NOMO-1 (cell line): ENCODE measurements around the gene SLC12A7.
"Not testable (repeated sequence)": the region's sequence is repeated elsewhere in the genome, so short reads cannot be mapped to it uniquely, and the experiment has no call there.

Experiments used
- DNase-seq, 2 experiments: peaks; one replicate each; lab custom pipeline; 2025; ENCODE audit not compliant: unreplicated experiment in 2 of 2; lab: John Stamatoyannopoulos, UW

The SLC12A7 gene

DNA sequence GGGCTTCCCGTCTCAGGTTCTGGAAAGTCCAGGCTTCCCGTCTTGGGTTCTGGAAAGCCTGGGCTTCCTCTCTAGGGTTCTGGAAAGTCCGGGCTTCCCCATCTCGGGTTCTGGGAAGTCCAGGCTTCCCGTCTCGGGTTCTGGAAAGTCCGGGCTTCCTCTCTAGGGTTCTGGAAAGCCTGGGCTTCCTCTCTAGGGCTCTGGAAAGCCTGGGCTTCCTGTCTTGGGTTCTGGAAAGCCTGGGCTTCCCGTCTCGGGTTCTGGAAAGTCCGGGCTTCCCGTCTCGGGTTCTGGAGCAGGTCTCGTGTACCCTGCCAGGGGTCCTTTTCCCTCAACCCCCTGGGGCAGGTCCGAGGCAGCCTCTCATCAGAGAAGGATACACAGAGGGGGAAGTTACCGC is 28.8 kb downstream of the SLC12A7 start:
- DNase-seq: not testable (repeated sequence)

DNA sequence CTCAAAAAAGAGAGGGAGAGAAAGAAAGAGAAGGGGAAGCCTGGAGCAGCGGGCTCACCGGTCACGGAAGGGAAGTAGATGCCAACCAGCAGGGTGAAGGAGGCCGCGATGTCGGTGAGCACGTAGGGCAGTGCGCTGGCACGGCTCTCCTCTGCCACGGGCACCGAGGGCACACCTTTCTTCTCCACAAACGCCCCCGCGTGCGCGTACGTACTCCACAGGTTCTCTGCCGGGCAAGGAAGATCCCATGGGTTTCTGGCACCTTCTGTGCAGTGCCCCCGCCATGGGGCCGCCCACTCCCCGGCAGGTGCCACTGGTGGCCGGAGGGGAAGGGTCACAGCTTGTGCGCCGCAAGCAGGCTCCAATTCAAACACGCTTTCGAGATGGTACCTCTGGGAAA is 30.3 kb downstream of the SLC12A7 start:
- DNase-seq: no peak

DNA sequence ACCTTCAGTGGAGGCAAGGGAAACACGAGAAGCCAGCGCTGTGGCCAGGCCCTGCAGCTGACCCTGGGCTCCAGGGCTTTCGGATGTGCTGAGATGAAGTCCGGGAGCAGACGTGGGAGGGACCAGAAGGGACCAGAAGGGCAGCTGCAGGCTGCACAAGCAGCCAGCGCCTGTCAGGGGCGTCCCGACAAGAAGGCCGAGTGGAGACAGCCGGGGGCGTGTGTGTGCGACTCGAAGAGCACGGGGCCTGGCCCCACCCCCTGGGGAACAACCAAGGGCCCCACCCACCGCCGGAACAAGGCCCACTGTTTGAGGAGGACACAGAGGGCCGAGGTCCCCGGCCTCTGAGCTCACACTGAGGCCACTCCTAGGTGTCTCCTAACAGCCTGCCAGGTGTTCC is 31.4 kb downstream of the SLC12A7 start:
- no peak for DNase-seq

DNA sequence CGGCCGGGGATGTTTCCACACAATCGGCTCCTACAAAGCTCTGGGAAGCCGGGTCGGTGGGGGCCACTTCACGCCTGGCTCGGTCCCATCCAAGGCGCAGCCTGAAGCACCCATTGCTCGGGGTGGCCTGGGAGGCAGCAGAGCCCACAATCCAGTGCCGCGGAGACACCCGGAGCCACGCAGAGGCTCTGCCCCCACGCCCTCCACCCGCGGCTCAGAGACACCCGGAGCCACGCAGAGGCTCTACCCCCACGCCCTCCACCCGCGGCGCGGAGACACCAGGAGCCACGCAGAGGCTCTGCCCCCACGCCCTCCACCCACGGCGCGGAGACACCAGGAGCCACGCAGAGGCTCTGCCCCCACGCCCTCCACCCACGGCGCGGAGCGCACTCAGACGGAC is 31.9 kb downstream of the SLC12A7 start:
- DNase-seq: no peak

DNA sequence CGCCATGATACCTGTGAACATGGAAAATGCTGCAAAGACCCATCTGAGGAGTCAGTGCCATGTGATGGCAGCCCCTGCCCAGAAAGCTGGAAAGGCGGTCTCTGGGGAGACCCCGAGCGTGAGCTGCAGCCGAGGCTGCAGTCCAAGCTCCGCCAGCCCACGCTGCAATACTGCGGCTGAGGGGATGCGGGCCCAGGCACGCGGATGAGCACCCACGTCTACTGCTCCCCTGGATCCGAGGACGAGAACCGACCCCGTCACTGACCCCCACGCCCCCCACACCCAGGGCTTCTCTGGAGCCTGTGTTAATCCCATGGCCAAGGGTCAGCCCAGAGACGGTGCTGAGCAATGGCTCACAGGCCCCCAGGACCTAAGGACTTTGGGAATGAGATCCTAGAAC is 32.4 kb downstream of the SLC12A7 start:
- DNase-seq: no peak

DNA sequence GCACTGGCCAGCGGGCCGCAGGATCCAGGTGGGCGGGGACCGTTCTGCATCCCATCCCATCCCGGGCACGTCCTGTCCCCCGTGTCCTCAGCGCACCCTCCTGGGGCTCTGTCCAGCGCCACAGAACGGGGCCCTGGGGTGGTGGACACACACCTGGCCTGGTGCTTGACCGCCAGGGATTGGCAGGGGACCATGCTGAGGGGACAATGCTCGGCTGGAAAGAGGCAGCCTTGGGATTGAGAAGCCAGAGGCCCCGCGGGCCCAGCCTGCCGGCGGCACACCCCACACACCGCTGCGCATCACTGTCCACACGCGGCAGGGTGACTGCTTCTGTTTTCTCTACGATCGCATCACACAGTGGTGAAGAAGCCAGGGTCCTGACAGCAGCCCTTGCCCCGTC is 33.0 kb downstream of the SLC12A7 start:
- no peak for DNase-seq

DNA sequence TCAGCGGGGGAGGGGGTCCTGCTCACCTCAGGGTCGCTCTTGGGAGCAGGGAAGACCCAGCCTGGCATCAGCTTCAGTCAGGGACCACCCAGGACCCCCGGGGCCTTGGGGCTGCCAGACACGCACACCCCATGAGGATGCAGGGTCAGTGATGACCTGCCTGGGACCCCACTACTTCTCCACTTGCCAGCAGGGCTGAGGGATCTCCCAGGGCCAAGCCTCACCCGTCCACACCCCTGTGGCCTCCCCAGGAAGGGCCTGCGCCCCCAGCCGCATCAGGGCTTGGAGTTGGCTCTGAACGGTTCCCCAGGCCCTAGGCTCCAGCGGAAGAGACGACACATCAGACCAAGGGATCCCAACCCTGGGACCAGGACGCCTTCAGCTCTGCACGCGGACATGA is 33.7 kb downstream of the SLC12A7 start:
- DNase-seq: no peak

DNA sequence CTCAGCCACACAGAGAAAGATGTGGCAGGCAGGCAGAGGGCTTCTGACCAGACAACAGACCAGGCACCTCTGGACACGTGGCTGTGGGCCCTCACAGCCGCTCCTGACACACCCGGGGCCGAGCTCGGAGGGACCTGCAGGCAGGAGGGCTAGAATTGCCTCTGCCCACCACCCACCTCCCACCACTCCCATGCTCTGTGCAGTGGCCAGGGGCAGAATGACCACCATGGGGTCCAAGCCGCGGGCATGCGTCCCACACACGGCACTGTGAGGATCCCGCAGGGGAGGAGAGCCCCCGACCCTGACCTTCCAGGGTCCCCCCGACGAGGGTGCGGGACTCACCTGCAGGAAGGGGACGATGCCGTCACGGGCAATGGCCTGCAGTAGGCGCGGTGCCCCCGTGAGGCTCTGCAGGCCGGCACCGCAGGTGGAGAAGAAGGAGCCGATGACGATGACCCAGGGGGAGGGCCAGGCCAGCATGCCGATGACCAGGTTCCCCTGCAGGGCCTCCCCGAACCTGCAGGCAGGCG is 34.3 kb downstream of the SLC12A7 start:
- DNase-seq: no peak

DNA sequence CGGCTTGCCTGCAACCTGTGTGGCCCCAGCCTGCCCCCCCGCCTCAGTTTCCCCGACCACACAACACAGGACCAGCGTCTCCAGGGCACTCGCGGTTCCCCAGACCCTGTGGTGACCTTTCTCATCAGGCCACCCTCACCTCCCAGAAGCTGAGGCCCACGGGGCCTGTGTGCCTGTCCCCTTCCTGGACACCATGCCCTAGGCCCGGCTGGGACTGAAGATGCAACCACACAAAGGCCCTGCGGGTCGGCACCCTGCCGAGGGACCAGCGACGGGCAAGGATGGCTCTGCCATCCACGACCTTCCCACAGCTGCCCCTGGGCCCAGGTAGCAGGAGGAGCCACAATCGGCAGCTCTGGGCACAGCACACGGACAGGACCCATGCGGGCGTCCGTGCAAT is 34.8 kb downstream of the SLC12A7 start:
- no peak for DNase-seq

DNA sequence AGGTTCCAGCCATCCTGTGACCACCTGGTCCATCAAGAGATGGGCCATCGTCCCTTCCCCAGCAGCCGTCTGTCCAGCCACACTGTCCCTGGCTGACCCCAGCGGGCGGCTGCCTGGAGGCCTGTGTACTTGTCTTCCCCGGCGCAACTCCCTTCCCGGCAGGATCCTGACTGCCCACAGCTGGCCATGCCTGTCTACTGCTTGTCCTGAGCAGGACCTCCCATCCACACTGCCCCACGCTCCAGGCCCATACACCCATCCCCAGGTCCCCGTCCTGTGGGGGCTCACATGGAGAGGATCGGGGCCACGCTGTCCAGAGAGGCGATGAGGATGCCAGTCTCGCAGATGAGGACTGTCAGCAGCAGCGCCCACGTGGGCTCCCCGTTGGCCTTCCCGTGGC is 35.5 kb downstream of the SLC12A7 start:
- no peak for DNase-seq

DNA sequence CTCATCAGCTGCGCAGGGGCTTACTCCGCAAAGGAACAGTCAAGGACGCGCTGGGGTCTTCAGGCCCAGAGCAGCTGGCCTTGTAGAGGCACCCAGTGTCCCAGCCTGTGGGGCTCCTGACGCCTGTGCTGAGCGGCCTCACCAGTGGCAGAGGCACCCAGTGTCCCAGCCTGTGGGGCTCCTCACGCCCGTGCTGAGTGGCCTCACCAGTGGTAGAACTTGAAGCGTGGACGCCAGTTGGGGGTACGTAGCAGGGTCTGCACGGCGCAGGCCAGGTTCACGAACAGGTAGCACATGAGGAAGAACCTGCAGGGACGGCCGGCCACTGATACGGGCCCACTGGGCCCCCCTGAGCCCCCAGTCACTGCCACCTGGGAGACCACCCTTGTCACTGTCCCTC is 35.9 kb downstream of the SLC12A7 start:
- DNase-seq: no peak

DNA sequence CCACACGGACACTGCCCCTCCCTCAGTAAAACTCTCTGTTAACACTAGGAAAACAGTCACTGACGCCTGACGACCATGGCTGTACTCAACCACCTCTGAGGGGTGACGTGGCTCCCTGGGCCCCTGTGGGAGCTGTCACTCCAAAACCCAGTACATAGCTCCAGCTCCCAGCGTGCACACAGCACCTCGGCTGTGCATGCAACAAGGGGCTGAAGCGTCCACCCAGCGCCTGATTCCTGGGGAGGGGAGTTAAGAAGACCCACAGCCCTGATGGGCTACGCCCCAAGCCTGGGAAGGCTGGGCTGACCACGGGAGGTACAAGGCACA is 36.3 kb downstream of the SLC12A7 start:
- no peak for DNase-seq

DNA sequence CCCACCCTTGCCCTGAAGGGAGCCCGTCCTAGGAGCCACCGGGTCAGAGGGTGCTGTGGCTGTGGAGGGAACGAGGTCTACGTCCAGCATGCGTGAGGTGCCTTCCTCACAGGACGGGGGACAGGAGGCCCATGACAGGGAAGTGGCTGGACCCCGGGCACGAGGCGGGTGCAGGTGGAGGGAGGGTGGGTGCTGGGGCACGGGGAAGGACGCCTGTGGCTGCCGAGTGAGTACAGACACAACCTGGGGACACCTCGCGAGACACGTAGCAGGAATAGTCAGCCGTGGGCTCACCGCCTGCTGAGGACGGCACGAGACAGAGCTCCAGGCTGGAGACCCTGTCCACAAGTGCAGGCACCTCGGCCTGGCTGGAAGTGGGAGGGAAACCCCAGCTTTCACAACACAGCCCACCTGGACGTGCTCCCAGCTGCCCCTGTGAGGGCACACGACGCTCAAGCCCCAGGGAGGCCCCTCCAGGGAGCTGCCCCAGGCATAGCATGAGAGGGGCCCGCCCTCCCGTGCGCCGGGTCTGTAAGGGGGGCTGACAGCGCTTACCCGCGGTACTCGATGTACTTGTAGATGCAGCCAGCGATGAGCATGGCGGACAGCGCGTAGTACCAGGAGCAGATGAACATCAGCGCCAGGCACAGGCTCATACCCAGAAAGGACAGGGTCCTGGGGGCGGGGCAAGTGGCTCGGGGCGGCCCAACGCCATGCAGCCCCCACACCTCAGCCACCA is 36.9 kb downstream of the SLC12A7 start:
- DNase-seq: no peak

DNA sequence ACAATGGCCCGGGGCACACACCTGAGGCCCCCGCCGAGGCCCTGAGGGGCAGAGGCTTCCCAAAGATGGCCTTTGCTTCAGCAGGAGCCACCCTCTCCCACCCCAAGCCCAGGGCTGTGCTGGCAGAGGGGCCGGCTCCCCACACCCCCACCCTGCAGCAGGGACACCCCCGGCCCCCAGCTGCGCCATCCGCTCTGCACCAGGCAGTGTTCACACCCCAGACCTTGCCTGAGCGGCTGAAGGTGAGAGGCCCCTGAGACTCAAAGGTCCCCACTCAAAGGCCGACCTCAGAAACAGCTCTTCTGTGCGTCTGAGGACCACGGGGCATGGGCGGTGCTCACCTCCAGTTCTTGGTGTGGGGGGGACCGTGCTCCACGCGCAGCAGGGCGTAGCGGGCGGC is 37.6 kb downstream of the SLC12A7 start:
- no peak for DNase-seq

DNA sequence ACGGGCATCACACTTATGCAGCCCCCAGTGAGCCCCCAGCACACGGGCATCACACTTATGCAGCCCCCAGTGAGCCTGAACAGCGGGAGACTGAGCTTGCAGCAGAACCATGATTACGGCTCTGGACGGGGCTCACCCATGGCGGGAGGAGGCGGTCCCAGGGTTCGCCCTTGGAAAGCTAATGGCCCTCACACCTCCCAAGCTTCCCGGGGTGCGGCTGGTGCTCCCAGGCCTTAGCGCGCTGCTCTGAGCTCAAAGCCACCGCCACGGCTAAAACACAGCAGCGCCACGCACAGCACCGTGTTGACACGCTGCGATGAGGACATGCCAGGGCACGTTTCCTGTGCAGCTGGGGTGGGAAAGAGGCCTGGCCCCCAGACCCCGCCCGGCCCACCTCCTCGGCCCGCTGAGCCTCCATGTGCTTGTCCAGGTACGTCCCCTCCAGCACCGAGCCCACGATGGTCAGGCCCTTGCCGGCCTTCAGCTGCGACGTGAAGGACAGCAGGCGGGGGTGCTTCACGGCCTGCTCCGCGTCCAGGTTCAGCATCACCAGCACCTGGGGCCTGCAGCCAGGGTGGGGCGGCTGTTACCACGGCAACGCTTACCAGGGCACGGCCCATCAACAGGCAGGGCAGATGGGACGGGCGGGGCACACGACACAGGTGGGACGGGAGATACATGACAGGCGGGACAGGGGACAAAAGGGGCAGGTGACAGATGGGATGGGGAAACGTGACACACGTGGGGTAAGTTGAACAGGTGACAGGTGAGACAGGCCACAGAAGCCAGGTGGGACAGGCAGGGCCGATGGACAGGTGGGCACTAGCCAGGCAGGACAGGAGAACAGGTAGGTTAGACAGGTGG is 38.4 kb downstream of the SLC12A7 start:
- DNase-seq: no peak

DNA sequence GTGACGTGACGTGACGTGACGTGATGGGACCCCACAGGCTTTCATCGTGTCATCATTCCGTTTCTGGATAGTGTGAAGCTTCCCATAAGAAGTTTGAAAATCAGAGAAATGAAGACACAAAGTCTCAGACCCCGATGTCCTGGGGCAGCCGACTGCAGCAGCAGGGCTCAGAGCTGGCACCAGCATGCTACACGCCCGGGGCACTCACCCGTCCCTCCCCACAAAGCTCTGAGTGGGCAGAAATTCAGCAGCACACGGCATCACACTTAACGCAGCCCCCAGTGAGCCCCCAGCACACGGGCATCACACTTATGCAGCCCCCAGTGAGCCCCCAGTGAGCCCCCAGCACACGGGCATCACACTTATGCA is 42.2 kb downstream of the SLC12A7 start:
- DNase-seq: no peak

DNA sequence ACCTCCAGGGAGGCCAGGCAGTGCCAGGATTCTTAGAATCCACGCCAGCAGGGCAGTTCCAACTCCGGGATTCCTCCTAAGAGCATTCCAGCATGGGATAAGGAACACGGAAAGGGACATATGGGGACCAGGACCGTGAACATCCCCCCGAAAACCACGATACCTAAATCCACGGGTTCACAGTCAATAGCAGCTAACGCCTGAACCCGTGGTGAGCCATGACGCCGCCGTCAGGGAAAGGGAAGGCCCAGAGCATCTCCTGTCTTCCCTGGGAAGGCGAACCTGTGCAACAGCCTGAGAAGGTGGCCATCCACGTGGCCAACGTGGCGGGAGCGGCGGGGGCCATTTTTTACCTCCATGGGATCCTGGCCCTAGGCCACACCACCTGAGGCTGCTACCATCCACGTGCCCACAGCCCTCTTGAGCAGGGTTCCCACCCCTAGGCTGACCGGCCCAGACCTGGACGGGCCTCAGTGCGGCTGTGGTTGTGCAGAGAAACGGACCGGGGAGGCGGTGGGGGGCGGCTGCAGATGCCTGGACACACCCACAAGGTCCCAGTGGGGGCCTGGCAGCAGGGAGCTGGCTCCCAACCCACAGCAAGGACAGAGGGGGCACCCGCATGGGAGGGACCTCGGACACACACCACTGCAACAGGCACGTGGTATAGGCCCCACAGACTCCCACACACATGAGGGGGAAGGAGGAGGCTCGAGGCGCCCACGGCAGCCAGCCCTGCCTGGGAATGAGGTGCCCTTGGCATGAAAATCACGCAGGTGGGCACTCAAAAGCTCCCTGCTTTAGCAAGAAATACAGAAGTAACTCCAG is 42.8 kb downstream of the SLC12A7 start:
- DNase-seq: no peak

DNA sequence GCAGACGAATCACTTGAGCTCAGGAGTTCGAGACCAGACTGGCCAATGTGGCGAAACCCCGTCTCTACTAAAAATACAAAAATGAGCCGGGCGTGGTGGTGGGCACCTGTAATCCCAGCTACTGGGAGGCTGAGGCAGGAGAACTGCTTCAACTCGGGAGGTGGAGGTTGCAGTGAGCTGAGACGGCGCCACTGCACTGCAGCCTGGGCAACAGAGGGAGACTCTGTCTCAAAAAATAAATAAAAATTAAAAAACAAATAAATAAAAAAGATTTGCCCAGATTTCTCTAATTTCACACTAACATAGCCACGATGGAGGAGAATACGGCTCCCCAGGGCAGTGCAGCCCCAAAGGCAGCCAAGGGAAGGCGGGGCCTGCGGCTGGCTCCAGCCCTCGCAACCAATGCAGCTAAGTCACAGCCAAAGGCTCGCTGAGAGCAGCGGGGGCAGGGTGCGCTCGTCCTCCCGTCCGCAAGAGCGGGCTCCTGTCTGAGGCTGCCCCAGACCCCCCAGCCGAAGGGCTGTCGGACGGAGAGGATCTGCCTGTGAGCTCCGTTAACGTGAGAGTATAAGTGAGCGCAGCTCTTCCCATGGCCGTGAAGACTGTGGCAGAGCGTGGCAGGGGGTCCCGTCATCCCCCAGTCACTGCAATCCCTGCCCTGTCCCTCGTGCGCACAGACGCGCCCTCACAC is 43.5 kb downstream of the SLC12A7 start:
- DNase-seq: no peak

DNA sequence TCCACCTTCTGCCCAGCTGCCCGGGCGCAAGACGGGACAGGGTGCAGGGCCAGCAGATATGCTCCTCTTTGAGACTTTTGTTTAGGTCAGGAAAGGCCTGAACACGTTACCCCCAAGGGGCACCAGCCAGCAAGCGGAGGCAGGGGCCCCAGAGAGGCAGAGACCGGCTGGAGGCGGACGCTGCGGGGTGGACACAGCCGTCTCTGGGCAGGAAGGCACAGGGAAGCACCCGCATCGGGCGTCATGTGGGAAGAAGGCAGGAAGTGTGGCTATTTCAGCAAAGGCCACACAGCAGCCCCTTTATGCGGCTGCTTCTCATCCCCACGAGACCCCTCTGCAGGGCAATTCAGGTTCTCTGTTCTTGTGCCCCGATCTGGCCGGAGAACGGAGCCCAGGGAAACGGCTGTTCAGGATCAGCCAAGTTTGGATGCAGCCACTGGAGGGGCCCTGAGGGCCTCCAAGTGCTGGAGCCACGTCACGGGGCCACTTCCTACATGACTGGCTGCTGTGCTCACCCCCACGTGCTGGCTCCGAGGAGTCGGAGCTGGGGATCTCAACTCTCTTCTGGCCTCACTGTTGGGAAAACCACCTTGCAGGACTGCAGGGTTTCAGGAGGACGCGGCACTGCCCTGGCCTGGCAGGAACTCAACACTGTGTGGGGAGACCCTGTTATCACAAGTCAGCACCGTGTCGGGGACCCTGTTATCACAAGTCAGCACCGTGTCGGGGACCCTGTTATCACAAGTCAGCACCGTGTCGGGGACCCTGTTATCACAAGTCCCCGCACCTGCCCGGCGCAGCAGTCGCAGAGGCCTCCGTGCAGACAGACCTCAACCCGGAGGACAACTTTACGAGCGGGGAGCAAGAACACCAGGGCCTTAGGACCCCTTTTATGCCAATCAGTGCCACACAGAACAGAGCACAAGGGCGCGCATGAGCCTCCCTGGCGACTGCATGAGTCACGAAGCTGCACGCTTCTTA is 44.4 kb downstream of the SLC12A7 start:
- DNase-seq: no peak

DNA sequence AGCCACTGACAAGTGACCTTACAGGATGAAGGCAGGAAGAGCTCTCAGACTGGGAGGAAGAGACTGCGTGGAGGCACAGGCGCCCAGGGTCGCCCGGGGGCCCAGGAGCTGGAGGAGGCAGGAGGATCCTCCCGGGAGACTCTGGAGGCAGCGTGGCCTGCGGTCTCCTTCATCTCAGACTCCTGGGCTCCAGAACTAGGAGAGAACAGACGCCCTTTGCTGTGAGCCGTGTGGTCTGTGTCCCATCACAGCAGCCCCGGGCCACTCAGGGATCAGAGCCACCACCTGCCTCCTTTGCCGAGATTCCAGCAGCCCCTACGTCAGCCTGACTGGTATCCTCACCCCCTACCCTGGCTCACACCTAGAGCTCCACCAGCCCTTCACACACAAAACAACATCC is 45.2 kb downstream of the SLC12A7 start:
- DNase-seq: no peak
